Fibroblast of peridontal ligament (primary cell): ENCODE measurements around the gene SCG3.
A peak's percentile ranks its signal among the peaks of the same experiment; 100 is the strongest.

Experiments
- DNase-seq: peaks from one replicate; pipeline ENCODE4 v3.0.0-alpha.2; 2010; ENCODE audit errors: extremely low read depth

The SCG3 gene

GRCh38 chr15:51727141-51727897, 46.0 kb downstream of the SCG3 start:
- DNase-seq = peak; percentile 24

GRCh38 chr15:51731549-51732267, 50.4 kb downstream of the SCG3 start:
- peak; percentile 84 for DNase-seq

DNA sequence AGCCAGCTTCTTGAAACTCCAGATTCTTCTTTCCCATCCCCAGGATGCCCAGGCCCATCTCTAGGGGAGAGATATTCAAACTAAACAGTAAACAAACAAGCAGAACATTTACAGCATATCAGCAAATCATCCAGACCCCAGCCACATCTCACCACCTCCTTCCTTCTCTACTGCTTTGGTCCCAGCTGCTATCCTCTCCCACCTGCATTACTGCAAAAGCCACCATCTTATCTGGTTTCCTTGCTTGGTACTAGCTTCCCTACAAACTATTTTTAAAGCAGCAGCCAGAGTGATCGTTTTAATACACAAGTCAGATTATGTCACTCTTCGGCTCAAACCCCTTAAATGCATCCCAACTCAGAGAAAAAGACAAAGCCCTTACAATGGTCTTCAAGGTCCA, 51.3 kb downstream of the SCG3 start:
- no peak for DNase-seq

DNA sequence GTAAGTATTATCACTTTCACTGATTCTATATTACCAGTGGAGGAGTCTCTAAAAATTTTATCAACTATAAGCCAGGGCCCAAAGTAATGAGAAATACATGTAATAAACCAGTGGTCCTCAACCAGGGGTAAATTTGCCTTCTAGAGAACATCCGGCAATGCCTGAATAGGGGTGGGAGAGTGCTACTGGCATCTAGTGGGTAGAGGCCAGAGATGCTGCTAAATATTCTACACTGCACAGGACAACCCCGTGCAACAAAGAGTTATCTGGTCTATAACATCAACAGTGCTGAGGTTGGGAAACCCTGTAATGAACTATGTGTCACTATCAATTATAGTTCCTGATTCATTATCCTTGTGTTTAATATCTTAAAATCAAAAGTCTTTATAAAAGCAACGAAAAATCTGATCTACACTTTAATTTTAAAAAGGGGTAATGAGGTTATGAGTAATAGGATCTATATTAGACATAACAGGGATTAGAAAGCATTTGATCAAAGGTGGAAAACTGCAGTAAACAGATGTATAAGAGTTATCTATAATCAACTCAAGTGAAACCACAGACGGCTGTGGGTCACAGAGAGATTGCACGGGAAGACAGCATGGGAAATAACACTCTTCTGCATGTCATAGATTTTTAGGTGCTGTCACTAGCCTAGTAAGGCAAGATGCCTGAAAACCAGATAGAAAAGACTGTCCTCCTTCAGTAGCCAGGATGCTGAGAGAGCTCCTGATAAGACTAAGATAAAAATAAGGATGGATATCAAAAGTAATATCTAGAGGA, 54.1 kb downstream of the SCG3 start:
- no peak for DNase-seq

DNA sequence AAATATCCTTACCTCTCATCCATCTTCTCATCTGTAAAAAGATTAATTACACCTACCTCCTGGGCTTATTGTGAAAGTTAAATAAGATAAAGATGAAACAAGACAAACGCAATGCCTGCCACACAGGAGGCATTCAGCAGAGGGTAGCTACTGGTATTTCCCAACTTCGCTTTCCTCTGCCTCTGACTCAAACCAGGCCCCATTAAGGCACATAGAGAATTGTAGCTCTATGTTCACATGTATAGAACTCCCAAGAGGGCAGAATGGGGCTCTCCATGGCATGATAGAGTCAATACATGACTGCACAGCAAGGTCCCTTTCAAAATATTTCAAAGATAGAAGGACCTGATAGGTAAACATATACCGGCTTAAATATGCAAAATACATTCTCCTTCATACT, 54.8 kb downstream of the SCG3 start:
- DNase-seq = no peak

DNA sequence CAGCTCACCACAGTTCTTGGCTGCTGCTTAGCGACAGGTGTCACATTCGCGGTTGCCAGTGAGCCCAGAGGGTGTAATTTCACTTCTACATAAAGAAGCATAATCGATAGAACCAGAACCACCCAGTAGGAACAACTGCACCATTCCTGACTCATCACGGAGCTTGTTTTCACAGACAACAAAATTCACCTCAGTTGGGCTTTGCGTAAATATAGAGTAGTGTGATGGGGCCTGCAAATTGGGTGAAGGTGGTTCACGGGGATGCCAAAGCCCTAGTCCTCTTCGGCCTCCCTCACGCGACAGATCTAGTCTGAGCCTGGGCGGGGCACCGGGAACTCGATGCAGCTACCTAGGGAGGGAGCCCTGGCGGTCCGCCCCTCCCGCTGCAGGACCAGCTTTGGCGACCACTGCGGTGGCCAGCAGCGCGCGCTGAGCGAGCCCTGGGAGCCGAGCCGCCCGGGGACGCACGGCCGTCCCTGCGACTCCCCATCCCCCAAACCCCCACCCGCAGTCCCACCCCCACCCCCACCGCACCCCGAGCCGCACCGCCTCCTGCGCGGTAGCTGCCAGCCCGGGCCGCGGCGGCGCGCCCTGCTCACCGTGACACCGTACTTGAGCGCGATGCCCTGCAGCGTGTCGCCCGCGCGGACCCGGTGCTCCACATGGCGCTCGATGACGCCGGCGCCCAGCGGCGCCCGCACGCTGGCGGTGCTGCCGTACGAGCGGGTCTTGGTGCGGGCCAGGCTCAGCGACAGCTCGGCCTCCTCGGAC, 55.6 kb downstream of the SCG3 start:
- no peak for DNase-seq

DNA sequence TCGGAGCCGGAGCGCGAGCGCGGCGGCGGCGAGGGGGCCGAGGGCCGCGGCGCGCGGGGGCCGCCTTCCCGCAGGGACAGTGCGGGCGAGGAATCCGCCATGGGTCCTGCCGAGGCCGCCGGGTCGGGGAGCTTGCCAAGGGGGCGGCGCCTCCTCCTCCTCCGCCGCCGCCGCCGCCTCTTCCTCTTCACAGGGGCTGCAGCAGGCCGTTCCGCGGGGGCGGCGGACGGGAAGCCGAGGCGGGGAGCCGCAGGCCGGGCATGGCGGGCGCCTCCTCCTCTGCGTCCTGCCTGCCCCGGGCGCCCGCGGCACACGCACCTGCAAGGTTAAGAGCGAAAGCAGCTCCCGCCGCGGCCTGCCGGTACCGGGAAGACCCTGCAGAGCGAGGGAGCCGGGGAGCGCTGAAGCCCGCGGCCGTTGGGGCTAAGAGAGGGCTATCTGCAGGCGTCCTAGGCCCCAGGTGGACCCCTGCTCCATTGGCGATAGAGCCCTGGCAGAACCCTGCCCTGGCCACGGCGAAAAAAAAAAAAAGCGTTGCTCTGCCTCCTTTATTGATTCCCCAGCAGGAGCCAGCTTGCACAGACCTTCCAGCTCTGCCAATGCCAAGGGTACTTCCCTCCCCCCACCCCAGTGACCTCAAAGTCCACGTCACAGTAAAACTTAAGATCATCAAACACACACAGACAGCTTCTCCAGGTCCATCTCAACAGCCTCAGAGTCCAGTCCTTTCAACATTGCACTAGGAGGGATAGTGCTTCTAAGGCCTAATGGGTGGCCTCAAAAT, 56.4 kb downstream of the SCG3 start, which contains the start of gene LYSMD2:
Gene LYSMD2 (minus strand): TSS at position 134 of the 784 bp plus-strand sequence. CDS start 33 bp downstream, at position 101.
- peak; percentile 48 for DNase-seq

- DNase-seq = no peak
These were observed 57.2 kb downstream of the SCG3 start for GRCh38 chr15:51738553-51738952.

GRCh38 chr15:51739061-51739712, 57.9 kb downstream of the SCG3 start:
- DNase-seq = no peak

GRCh38 chr15:51749307-51749706, 68.0 kb downstream of the SCG3 start:
- no peak for DNase-seq

- DNase-seq = no peak
These were observed 68.9 kb downstream of the SCG3 start for GRCh38 chr15:51750186-51750585.

- DNase-seq = peak; percentile 18
These were observed 69.7 kb downstream of the SCG3 start, which contains the start of gene TMOD2 for GRCh38 chr15:51750792-51751696. Gene TMOD2, plus strand, starts transcription at chr15:51751597. Its CDS starts 14,845 bp downstream, at chr15:51766442.

GRCh38 chr15:51751697-51752683, 70.7 kb downstream of the SCG3 start:
- DNase-seq = peak; percentile 29

DNA sequence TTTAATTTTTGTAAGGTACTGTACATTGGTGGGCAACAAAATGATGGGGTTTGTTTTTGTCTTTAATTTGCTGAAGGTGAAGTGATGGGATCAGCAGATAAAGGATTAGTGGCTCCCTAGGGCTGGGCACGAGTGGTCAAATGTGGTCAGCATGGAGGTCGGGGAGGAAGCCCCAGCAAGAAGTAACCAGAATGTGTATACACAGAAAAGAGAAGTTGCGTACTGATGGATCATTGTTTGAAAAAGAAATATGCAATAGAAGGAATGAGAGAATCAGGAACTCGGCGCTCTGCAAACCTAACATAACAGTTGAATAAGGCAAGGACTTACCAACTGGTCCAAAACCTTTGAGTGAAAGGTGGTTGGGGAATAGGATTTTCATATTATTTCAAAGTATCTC, 71.6 kb downstream of the SCG3 start:
- DNase-seq = no peak

DNA sequence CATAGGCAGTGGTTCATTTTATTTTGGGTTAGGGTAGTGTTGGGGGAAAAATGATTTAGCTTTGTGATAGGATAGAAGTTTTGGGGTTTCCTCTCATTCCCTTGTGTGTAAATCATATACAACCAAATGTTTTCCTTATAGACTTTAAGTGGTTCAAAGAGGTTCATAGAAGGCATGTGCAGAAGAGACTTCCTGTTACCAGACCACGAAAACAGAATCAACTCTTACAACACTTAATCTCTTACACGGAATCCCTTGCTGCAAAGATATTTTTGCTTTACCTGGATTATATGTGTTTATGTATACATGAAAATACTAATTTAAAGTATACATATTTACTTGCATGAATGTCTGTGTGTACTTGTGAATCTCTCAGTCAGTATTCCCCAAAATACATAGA, 73.0 kb downstream of the SCG3 start:
- DNase-seq = no peak

DNA sequence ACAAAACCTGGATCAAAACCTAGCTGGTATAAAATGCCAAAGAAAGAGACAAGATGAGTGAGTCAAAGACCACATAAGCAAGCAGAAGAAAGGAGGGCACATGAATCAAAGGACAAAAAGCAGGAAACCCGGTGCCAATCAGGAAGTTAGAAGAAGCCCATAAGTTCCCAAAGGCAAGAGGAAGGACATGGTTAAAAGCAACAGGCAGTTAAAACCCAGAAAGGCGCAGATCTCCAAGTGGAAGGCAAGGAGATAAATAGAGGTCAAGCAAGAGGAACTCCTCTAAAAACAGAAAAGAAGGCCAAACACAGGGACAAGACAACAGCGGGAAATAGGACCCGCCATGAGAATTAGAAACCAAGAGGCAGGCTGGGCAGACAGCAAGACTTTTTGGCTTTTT, 74.5 kb downstream of the SCG3 start:
- no peak for DNase-seq

DNA sequence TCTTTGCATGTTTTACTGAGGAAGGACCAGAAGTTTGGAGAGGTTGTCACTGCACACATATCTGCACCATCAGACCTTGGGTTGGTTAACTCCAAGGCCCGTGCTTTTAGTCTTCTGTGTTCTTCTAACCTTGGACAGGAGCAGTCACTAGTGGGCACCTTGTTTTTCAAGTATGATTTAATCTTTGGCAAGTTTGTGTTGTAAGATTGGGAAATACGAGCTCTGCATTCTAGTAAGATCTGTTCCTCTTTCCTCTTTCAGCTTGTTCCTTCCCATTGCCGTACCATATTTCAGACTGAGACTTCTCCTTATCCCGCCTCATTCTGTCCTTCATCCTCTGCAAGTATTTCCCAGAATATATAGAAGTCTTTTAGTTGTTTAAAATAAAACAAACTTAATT, 75.2 kb downstream of the SCG3 start:
- DNase-seq = no peak

- no peak for DNase-seq
These were observed 76.1 kb downstream of the SCG3 start for GRCh38 chr15:51757450-51757849.
